ENCODE results near the gene GAREM1. TPM values are rescaled to one million over a fixed set of nuclear protein-coding genes. Genes with fewer than 3 reads are reported as not detected.

GAREM1 gene
- total and polyA plus RNA-seq, 7 experiments from 2014 or later, result 0.06 to 1.0 (median 0.43) TPM; not detected in 2

DNA sequence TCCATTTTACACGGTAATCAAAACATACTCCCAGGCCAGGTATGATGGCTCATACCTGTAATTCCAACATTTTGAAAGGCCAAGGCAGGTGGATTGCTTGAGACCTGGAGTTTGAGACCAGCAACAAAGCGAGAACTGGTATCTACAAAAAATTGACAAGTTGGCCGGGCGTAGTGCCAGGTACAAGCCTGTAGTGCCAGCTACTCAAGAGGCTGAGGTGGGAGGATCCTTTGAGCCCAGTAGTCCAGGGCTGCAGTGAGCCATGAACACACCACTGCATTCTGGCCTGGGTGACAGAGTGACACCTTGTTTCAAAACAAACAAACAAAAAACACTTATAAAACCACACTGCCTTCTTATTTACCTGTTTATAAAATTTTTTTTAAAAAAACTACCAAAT lies 80.8 kb downstream of the GAREM1 start:
- intact Hi-C loops (cut with micrococcal nuclease), result no loop called here
- CTCF ChIA-PET, result interaction anchor here (0.7 kb wide), 1 partner anchor 10 kb away, joined by 4 read pairs; no protein-coding TSS in a partner anchor

GRCh38 chr18:32389191-32389590 lies 81.5 kb downstream of the GAREM1 start:
- ATAC-seq (no peak), DNase-seq (no peak)
- Histone ChIP-seq H3K9me3 (ENCODE audit: control insufficient read depth in 2 of 3, low read length in 3 of 3) (no peaks in the 10 kb centered on the region), H3K4me3 (ENCODE audit: low read length) (no peak overlapping the region), H3K27me3 (ENCODE audit: control insufficient read depth in 2 of 2, insufficient read depth in 2 of 2, low read length in 2 of 2) (no peaks in the 10 kb centered on the region), H3K4me1 (ENCODE audit: control insufficient read depth in 2 of 2, insufficient read depth in 2 of 2, low read length in 2 of 2) (no peaks in the 10 kb centered on the region), H3K27ac (ENCODE audit: low read depth, low read length) (no peak overlapping the region), H3K36me3 (ENCODE audit: control insufficient read depth in 2 of 3, insufficient read depth in 3 of 3, low read length in 3 of 3) (no peaks in the 10 kb centered on the region)
- ChIA-PET CTCF (no interaction called here), POLR2A (no interaction called here)
- no peak overlapping the region for H3K4me3 Mint-ChIP-seq
- peaks cover 5 to 24% (median 14%) of the 10 kb centered on the region in 5 donors for H3K27me3 Mint-ChIP-seq
- H3K4me1 Mint-ChIP-seq, result no peaks in the 10 kb centered on the region
- no peak overlapping the region for H3K27ac Mint-ChIP-seq
- intact Hi-C loops (cut with micrococcal nuclease), result no loop called here
- H3K9me3 Mint-ChIP-seq, result no peaks in the 10 kb centered on the region
- H3K36me3 Mint-ChIP-seq, result no peaks in the 10 kb centered on the region

More for the DNA sequence above, 80.8 kb downstream of the GAREM1 start:
- POLR2A ChIA-PET, result no interaction called here
- no peaks in the 10 kb centered on the region for H3K36me3 Mint-ChIP-seq
- no peaks in the 10 kb centered on the region for H3K27me3 ChIP-seq (ENCODE audit: control insufficient read depth in 2 of 2, insufficient read depth in 2 of 2, low read length in 2 of 2)
- peaks cover 7 to 24% (median 14%) of the 10 kb centered on the region in 5 donors for H3K27me3 Mint-ChIP-seq
- ATAC-seq (no peak), DNase-seq (no peak)
- no peaks in the 10 kb centered on the region for H3K4me1 Mint-ChIP-seq
- H3K36me3 ChIP-seq (ENCODE audit: control insufficient read depth in 2 of 3, insufficient read depth in 3 of 3, low read length in 3 of 3), result no peaks in the 10 kb centered on the region
- no peak overlapping the region for H3K27ac ChIP-seq (ENCODE audit: low read depth, low read length)
- no peaks in the 10 kb centered on the region for H3K9me3 Mint-ChIP-seq
- no peaks in the 10 kb centered on the region for H3K4me1 ChIP-seq (ENCODE audit: control insufficient read depth in 2 of 2, insufficient read depth in 2 of 2, low read length in 2 of 2)
- H3K27ac Mint-ChIP-seq, result no peak overlapping the region
- no peaks in the 10 kb centered on the region for H3K9me3 ChIP-seq (ENCODE audit: control insufficient read depth in 2 of 3, low read length in 3 of 3)
- no peak overlapping the region for H3K4me3 ChIP-seq (ENCODE audit: low read length)
- no peak overlapping the region for H3K4me3 Mint-ChIP-seq

DNA sequence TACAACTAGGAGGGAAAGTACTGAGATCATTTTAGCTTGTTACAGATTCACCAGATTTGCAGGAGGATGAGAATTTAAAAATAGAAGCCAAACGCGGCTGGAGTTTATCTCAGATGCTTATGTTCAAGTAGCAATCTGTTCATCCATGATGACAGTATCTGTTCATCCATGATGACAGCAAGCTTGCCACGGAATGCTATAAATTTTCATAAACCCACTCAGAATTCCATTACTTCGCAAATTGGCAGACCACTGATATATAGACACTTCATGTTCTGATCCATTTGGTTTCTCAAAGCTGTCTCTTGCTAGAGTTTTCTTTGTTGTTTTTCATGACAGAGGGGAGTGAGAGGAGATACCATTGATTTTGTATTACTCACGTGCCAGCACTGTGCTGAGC lies 84.2 kb downstream of the GAREM1 start:
- H3K27me3 Mint-ChIP-seq, result peaks cover 0 to 24% (median 19%) of the 10 kb centered on the region in 5 donors
- H3K27me3 ChIP-seq (ENCODE audit: control insufficient read depth in 2 of 2, insufficient read depth in 2 of 2, low read length in 2 of 2), result no peaks in the 10 kb centered on the region
- H3K27ac Mint-ChIP-seq, result no peak overlapping the region
- H3K9me3 Mint-ChIP-seq, result no peaks in the 10 kb centered on the region
- no peaks in the 10 kb centered on the region for H3K4me1 ChIP-seq (ENCODE audit: control insufficient read depth in 2 of 2, insufficient read depth in 2 of 2, low read length in 2 of 2)
- DNase-seq, result no peak
- no peak overlapping the region for H3K4me3 ChIP-seq (ENCODE audit: low read length)
- no peaks in the 10 kb centered on the region for H3K4me1 Mint-ChIP-seq
- H3K9me3 ChIP-seq (ENCODE audit: control insufficient read depth in 2 of 3, low read length in 3 of 3), result no peaks in the 10 kb centered on the region
- no peaks in the 10 kb centered on the region for H3K36me3 Mint-ChIP-seq
- ChIA-PET POLR2A (no interaction called here), CTCF (no interaction called here)
- no peak overlapping the region for H3K27ac ChIP-seq (ENCODE audit: low read depth, low read length)
- no peaks in the 10 kb centered on the region for H3K36me3 ChIP-seq (ENCODE audit: control insufficient read depth in 2 of 3, insufficient read depth in 3 of 3, low read length in 3 of 3)
- intact Hi-C loops (cut with micrococcal nuclease), result no loop called here
- no peak for ATAC-seq
- no peak overlapping the region for H3K4me3 Mint-ChIP-seq

- H3K36me3 ChIP-seq (ENCODE audit: control insufficient read depth in 2 of 3, insufficient read depth in 3 of 3, low read length in 3 of 3), result no peaks in the 10 kb centered on the region
- no peak overlapping the region for H3K27ac ChIP-seq (ENCODE audit: low read depth, low read length)
- Mint-ChIP-seq H3K27me3 (peaks cover 0 to 16% (median 11%) of the 10 kb centered on the region in 5 donors), H3K36me3 (no peaks in the 10 kb centered on the region), H3K4me3 (no peak overlapping the region), H3K9me3 (no peaks in the 10 kb centered on the region), H3K4me1 (no peaks in the 10 kb centered on the region), H3K27ac (no peak overlapping the region)
- no peak overlapping the region for H3K4me3 ChIP-seq (ENCODE audit: low read length)
- no peaks in the 10 kb centered on the region for H3K27me3 ChIP-seq (ENCODE audit: control insufficient read depth in 2 of 2, insufficient read depth in 2 of 2, low read length in 2 of 2)
- POLR2A ChIA-PET, result no interaction called here
- ATAC-seq (no peak), DNase-seq (no peak)
- CTCF ChIA-PET, result no interaction called here
- intact Hi-C loops (cut with micrococcal nuclease), result no loop called here
- no peaks in the 10 kb centered on the region for H3K9me3 ChIP-seq (ENCODE audit: control insufficient read depth in 2 of 3, low read length in 3 of 3)
- no peaks in the 10 kb centered on the region for H3K4me1 ChIP-seq (ENCODE audit: control insufficient read depth in 2 of 2, insufficient read depth in 2 of 2, low read length in 2 of 2)
Observed at GRCh38 chr18:32383050-32383819, 87.4 kb downstream of the GAREM1 start.

- POLR2A ChIA-PET, result no interaction called here
- no peak for ATAC-seq
- no peak overlapping the region for H3K27ac Mint-ChIP-seq
- H3K27me3 ChIP-seq (ENCODE audit: control insufficient read depth in 2 of 2, insufficient read depth in 2 of 2, low read length in 2 of 2), result no peaks in the 10 kb centered on the region
- no peaks in the 10 kb centered on the region for H3K9me3 ChIP-seq (ENCODE audit: control insufficient read depth in 2 of 3, low read length in 3 of 3)
- H3K36me3 Mint-ChIP-seq, result no peaks in the 10 kb centered on the region
- CTCF ChIA-PET, result no interaction called here
- no peak overlapping the region for H3K4me3 Mint-ChIP-seq
- H3K4me3 ChIP-seq (ENCODE audit: low read length), result no peak overlapping the region
- no peaks in the 10 kb centered on the region for H3K4me1 ChIP-seq (ENCODE audit: control insufficient read depth in 2 of 2, insufficient read depth in 2 of 2, low read length in 2 of 2)
- peaks cover 5 to 13% (median 10%) of the 10 kb centered on the region in 5 donors for H3K27me3 Mint-ChIP-seq
- intact Hi-C loops (cut with micrococcal nuclease), result no loop called here
- H3K27ac ChIP-seq (ENCODE audit: low read depth, low read length), result no peak overlapping the region
- DNase-seq, result no peak
- H3K4me1 Mint-ChIP-seq, result no peaks in the 10 kb centered on the region
- H3K9me3 Mint-ChIP-seq, result no peaks in the 10 kb centered on the region
- H3K36me3 ChIP-seq (ENCODE audit: control insufficient read depth in 2 of 3, insufficient read depth in 3 of 3, low read length in 3 of 3), result no peaks in the 10 kb centered on the region
Observed at GRCh38 chr18:32381761-32382160, 88.9 kb downstream of the GAREM1 start.

GRCh38 chr18:32380559-32380958 lies 90.1 kb downstream of the GAREM1 start:
- DNase-seq (no peak), ATAC-seq (no peak)
- no peak overlapping the region for H3K4me3 ChIP-seq (ENCODE audit: low read length)
- Mint-ChIP-seq H3K9me3 (no peaks in the 10 kb centered on the region), H3K27ac (no peak overlapping the region), H3K27me3 (peaks cover 5 to 13% (median 10%) of the 10 kb centered on the region in 5 donors), H3K4me1 (no peaks in the 10 kb centered on the region), H3K36me3 (no peaks in the 10 kb centered on the region), H3K4me3 (no peak overlapping the region)
- intact Hi-C loops (cut with micrococcal nuclease), result no loop called here
- no peak overlapping the region for H3K27ac ChIP-seq (ENCODE audit: low read depth, low read length)
- ChIA-PET CTCF (no interaction called here), POLR2A (no interaction called here)
- no peaks in the 10 kb centered on the region for H3K36me3 ChIP-seq (ENCODE audit: control insufficient read depth in 2 of 3, insufficient read depth in 3 of 3, low read length in 3 of 3)
- no peaks in the 10 kb centered on the region for H3K27me3 ChIP-seq (ENCODE audit: control insufficient read depth in 2 of 2, insufficient read depth in 2 of 2, low read length in 2 of 2)
- H3K4me1 ChIP-seq (ENCODE audit: control insufficient read depth in 2 of 2, insufficient read depth in 2 of 2, low read length in 2 of 2), result no peaks in the 10 kb centered on the region
- no peaks in the 10 kb centered on the region for H3K9me3 ChIP-seq (ENCODE audit: control insufficient read depth in 2 of 3, low read length in 3 of 3)

DNA sequence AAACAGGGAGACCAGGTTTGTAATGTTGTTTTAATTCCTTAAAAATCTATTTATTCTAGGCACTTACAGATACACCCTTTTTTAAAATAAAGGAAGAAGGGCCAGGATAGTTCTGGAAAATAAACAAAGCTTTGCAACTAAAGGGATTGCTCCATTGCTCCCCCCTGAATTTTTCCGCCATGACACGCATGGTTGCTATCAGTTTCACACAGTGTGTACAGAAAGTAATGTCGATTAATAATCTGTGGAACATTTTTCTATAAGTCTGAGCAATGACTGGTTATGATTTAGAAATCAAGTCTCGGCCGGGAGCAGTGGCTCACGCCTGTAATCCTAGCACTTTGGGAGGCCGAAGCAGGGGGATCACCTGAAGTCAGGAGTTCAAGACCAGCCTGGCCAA lies 90.8 kb downstream of the GAREM1 start:
- no peak overlapping the region for H3K27ac Mint-ChIP-seq
- H3K27ac ChIP-seq (ENCODE audit: low read depth, low read length), result no peak overlapping the region
- peaks cover 5 to 10% (median 8%) of the 10 kb centered on the region in 5 donors for H3K27me3 Mint-ChIP-seq
- no peak for DNase-seq
- ChIA-PET CTCF (interaction anchor here (0.6 kb wide), 1 partner anchor 10 kb away, joined by 4 read pairs; no protein-coding TSS in a partner anchor), POLR2A (no interaction called here)
- no peaks in the 10 kb centered on the region for H3K4me1 Mint-ChIP-seq
- no peaks in the 10 kb centered on the region for H3K36me3 Mint-ChIP-seq
- no peak for ATAC-seq
- no peaks in the 10 kb centered on the region for H3K36me3 ChIP-seq (ENCODE audit: control insufficient read depth in 2 of 3, insufficient read depth in 3 of 3, low read length in 3 of 3)
- H3K9me3 Mint-ChIP-seq, result no peaks in the 10 kb centered on the region
- H3K4me3 ChIP-seq (ENCODE audit: low read length), result no peak overlapping the region
- H3K27me3 ChIP-seq (ENCODE audit: control insufficient read depth in 2 of 2, insufficient read depth in 2 of 2, low read length in 2 of 2), result no peaks in the 10 kb centered on the region
- intact Hi-C loops (cut with micrococcal nuclease), result no loop called here
- H3K4me1 ChIP-seq (ENCODE audit: control insufficient read depth in 2 of 2, insufficient read depth in 2 of 2, low read length in 2 of 2), result no peaks in the 10 kb centered on the region
- no peak overlapping the region for H3K4me3 Mint-ChIP-seq
- H3K9me3 ChIP-seq (ENCODE audit: control insufficient read depth in 2 of 3, low read length in 3 of 3), result no peaks in the 10 kb centered on the region
